WI38 (cell line): ENCODE data around the gene CD200R1L.

Experiments used
- H3K4me3 ChIP-seq: 2 replicates; pipeline ENCODE4 v1.5.1; 2011; ENCODE audit warnings: low read depth, mild to moderate bottlenecking, control low read depth, low read length
- TF ChIP-seq, protein P1 (sequence below): IDR thresholded peaks from 2 replicates; pipeline ENCODE4 v1.5.1; 2012; ENCODE audit warnings: low read depth, mild to moderate bottlenecking, control low read depth, low read length

CD200R1L gene

DNA sequence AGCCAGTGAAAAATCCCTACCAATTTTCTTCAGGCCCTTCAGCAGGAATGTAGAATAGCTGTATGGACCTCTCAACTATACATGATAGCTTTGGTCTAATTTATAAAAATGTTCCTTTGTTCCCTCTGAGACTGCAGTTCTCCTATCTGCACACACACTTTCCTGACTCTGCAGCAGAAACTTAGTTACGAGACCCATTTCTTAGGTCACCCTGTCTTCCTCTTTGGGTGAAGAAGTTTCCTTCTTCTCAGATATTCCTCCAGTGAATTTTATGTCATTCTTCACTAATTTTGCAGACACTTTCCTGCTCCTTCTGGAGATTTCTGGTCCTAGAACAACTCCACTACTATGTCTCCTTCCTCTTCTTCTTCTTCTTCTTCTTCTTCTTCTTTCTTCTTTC, 42.6 kb downstream of the CD200R1L start:
- H3K4me3 ChIP-seq, result no peak overlapping the region
- TF ChIP-seq, protein P1, sequence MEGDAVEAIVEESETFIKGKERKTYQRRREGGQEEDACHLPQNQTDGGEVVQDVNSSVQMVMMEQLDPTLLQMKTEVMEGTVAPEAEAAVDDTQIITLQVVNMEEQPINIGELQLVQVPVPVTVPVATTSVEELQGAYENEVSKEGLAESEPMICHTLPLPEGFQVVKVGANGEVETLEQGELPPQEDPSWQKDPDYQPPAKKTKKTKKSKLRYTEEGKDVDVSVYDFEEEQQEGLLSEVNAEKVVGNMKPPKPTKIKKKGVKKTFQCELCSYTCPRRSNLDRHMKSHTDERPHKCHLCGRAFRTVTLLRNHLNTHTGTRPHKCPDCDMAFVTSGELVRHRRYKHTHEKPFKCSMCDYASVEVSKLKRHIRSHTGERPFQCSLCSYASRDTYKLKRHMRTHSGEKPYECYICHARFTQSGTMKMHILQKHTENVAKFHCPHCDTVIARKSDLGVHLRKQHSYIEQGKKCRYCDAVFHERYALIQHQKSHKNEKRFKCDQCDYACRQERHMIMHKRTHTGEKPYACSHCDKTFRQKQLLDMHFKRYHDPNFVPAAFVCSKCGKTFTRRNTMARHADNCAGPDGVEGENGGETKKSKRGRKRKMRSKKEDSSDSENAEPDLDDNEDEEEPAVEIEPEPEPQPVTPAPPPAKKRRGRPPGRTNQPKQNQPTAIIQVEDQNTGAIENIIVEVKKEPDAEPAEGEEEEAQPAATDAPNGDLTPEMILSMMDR, result no peak

DNA sequence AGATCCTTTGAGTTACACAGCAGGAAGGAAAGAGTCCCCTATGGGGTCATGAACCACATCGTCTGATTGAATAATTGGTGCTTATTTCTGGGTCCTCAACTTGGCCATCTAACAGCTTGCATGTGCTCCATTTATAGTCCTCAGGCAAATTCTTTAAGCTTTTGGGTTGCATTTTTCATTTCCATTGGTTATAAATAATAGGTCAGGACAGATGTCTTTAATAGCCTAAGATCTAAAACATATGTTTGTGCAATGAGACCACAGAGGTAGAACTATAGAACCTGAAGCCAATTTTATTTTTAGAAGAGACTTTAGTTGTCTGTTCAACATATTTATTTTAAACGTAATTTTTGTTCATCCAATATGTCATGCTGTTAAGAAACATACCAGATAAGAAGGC, 43.2 kb downstream of the CD200R1L start:
- no peak overlapping the region for H3K4me3 ChIP-seq
- TF ChIP-seq, protein P1, result no peak

DNA sequence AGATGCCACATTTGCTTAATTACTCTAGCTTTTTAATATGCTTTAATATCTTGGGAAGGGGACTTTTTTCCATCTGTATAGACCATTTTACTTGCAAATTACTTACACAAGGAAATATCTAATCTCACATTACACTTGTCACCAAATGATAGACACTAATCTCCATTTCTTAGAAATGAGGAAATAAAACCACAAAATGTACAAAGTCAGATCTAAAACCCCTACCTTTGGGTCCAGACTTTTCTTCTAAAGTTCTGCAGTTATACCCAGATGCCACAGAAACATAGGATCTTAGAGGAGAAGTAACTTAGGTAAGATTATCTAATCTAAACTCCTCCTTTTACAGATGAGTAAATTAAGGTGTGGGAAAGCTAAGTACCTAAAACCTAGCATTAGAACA, 44.3 kb downstream of the CD200R1L start:
- no peak overlapping the region for H3K4me3 ChIP-seq
- TF ChIP-seq, protein P1, result no peak

DNA sequence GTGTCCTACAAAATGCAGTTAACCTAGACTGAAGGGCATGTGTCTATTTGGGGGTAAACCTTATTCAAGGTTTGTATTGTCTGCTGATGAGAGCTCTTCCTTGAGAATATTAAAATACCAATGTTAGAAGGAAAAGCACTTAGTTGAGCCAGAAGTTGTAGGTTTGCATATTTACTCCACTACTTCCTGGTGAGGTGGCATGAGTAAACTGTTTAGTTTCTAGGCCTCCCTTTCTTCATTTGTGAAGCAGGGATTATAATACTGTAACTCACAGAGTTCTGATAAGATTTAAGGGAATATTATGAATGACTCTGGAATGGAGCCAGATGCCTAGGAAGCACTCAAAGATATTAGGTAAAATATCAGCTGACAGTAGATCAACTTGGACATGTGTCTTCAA, 46.7 kb downstream of the CD200R1L start:
- TF ChIP-seq, protein P1, result no peak
- H3K4me3 ChIP-seq, result no peak overlapping the region

DNA sequence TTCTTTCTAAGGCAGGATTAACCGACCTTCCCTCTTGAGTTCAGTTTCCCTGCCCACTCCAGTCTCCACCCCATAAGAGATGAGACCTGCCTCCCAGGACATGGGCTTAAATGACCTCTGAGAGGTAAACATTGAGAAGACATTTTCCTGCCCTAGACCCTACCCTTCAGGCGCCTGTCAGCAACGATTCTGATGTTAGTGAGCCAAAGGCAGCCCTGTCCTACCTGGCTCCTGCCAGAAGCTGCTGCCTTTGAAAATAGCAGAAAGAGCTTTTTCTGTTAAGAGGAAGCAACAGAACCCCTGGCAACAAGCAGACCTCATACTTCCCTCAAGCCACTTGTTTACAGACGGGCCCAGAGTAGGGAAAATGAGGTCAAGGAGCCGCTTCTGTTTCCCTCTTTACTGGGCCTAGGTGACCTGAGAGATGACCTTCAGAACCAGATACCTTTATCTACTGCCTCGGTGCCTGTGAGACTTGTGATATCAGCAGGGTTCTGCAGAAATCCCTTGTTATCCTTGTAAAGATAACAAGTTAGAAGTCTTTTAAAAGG, 52.0 kb downstream of the CD200R1L start:
- H3K4me3 ChIP-seq, result no peak overlapping the region
- TF ChIP-seq, protein P1, result no peak

DNA sequence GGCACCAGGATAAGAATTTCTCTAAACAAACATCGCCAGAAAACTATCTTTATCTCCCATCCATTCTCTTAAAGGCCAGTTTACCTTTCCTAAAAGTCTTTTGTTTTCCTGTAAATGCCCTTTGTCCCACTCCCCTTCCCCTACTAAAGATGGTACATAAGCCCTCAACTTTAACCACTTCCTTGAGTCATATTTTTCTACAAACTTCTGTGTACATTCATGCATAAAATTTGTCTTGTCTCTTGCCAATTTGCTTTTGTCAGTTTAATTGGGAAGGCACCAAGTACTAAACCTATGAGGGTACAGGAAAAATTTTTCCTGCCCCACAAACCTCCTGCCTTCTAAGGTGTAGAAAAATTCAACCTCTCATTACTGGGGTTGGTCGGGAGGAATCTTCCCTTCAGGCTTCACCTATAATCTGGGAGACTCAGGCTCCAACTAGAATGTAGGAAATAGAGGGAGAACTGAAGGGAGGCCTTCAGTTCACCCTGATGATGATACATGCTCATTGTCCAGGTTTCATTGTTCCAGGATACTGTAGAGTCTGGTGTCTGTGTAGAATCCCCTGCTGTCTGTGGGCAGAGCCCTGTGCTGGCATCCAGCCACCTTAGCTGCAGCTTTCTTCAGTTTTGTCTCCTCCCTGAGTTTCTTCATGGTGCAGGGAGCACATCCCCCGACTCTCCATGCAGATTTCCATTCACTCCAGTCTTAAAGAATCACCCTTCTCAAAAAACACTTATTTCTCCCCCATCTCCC, 53.2 kb downstream of the CD200R1L start:
- H3K4me3 ChIP-seq, result no peak overlapping the region
- TF ChIP-seq, protein P1, result no peak

DNA sequence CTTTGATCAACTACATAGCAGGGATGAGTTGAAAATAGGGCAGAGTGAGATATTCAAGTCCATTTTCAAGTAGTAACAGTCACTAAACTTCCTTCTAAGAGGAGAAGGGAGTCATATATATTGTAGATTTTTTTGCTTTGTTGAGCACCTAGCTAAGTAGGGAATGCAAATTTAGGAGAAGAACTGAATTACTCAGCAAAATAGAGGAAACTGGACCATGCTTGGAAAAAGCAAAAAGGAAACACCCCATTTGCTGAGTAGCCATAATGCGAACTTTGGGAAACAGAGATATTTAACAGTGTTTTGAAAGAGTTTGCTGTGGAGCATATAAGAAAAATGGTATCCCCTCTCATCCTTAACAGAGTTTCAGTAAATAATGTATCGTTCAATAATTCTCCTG, 54.9 kb downstream of the CD200R1L start:
- TF ChIP-seq, protein P1, result no peak

More for the DNA sequence above, 54.9 kb downstream of the CD200R1L start:
- H3K4me3 ChIP-seq, result no peak overlapping the region
